GM21447 (cell line): Measurements from ENCODE around the gene ABCD1.

Experiments
- ATAC-seq: cut with Tn5 transposase; IDR thresholded peaks from one replicate; pipeline ENCODE4 v1.9.1; 2021; ENCODE audit not compliant: unreplicated experiment

Gene ABCD1

DNA sequence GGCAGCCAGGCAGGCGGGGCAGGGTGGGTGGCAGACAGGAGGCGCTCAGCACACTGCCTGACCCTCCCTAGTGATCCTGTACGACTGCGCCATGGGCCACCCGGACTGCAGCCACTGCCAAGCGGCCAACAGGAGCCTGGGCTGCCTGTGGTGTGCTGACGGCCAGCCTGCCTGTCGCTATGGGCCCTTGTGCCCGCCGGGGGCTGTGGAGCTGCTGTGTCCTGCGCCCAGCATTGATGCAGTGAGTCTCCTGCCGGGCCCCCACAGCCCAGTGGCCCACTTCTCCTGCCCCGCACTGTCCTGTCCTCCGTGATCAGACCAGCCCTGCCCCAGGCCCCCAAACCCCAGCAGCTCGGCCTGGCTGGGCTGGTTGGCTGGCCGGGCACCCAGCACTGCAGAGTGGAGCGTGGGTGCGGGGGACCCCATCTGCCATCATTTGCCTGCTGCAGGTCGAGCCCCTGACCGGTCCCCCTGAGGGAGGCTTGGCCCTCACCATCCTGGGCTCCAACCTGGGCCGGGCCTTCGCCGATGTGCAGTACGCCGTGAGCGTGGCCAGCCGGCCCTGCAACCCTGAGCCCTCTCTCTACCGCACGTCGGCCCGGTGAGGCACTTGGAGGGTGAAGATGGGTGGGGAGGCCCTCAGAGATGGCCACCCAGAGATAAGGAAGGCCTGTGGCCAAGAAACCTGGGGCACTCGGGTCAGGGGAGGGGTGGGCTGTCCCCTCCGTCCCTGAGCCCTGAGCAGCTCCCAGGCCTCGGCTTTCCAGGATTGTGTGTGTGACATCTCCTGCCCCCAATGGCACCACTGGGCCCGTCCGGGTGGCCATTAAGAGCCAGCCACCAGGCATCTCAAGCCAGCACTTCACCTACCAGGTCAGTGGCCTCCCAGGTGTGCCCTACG lies 47.0 kb downstream of the ABCD1 start:
- ATAC-seq: no peak

DNA sequence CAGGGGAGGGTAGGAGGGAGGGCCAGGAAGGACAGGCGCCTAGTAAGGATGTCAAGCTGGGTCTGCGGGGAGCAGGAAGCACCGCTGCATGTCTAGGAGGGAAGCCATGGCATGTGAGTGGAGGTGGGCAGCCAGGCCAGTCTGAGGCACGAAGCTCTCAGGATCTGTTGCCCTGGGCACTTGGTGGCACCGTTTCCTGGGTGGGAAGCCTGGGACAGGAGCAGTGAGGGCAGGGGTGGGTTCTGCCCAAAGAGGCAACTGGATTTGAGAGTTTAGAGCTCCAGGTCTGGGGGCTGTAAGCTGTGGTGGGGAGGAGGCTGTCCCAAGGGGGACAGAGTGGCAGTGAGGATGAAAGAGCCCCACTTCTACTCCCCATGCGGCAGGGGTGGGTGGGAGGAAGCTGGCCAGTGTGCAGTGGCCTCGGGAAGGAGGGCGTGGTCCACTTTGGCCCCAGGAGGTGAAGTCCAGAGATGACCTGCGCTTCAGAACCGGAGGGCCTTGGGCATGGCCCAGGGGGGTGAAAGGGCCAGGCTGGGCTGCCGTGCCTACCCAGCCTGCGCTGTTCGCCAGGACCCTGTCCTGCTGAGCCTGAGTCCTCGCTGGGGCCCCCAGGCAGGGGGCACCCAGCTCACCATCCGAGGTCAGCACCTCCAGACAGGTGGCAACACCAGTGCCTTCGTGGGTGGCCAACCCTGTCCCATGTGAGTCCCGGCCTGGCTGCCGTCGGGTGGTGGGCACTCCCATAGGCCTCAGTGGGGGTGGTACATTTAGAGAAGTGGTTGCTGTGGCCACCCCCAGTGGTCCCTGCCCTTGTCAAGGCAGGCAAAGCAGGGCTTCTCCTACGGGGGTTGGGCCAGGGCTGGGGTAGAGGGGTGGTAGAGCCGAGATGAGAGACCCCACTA lies 47.9 kb downstream of the ABCD1 start:
- ATAC-seq: no peak

DNA sequence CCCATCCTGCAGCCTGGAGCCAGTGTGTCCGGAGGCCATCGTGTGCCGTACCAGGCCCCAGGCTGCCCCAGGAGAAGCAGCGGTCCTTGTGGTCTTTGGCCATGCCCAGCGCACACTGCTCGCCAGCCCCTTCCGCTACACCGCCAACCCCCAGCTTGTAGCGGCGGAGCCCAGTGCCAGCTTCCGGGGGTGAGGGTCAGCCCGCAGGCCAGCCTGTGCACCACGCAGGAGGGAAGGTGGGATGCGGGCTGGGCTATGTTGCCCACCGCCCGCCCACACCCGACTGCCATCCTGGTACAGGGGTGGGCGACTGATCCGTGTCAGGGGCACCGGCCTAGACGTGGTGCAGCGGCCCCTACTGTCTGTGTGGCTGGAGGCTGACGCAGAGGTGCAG lies 48.6 kb downstream of the ABCD1 start:
- no peak for ATAC-seq

DNA sequence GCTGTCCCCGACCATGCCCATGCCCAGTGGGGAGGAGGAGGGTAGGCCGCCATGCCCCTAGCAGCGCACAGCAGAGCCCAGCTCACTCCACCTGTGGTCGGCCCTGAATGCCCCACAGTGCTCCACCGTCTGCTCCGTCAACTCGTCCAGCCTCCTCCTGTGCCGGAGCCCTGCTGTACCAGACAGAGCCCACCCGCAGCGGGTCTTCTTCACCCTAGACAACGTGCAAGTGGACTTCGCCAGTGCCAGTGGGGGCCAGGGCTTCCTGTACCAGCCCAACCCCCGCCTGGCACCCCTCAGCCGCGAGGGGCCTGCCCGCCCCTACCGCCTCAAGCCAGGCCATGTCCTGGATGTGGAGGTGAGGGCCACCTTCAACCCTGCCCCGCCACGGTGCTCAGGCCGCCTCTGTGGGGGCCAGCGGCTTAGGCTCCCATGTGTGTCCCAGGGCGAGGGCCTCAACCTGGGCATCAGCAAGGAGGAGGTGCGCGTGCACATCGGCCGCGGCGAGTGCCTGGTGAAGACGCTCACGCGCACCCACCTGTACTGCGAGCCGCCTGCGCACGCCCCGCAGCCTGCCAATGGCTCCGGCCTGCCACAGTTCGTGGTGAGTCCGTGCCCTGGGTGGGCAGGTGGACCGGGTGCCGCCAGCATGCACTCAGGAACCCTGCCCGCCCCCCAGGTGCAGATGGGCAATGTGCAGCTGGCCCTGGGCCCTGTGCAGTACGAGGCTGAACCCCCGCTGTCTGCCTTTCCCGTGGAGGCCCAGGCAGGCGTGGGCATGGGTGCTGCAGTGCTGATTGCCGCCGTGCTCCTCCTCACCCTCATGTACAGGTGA lies 49.3 kb downstream of the ABCD1 start:
- ATAC-seq: no peak

DNA sequence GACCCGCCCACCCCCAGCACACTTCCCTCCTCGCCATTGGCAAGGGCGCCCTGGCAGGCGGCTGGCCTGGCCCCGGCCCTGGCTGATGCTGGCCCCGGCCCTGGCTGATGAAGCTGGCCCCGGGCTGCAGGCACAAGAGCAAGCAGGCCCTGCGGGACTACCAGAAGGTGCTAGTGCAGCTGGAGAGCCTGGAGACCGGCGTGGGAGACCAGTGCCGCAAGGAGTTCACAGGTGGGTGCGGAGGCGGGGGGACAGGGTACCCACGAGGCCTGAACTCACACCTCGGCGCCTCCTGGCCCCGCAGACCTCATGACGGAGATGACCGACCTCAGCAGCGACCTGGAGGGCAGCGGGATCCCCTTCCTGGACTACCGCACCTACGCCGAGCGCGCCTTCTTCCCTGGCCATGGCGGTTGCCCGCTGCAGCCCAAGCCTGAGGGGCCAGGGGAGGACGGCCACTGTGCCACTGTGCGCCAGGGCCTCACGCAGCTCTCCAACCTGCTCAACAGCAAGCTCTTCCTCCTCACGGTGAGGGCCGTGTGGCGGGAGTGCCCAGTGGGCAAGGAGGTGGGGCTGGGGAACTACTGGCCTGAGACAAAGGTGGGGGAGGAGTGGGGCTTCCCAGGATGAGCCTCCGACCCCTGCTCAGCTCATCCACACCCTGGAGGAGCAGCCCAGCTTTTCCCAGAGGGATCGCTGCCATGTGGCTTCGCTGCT lies 50.1 kb downstream of the ABCD1 start:
- ATAC-seq: no peak

DNA sequence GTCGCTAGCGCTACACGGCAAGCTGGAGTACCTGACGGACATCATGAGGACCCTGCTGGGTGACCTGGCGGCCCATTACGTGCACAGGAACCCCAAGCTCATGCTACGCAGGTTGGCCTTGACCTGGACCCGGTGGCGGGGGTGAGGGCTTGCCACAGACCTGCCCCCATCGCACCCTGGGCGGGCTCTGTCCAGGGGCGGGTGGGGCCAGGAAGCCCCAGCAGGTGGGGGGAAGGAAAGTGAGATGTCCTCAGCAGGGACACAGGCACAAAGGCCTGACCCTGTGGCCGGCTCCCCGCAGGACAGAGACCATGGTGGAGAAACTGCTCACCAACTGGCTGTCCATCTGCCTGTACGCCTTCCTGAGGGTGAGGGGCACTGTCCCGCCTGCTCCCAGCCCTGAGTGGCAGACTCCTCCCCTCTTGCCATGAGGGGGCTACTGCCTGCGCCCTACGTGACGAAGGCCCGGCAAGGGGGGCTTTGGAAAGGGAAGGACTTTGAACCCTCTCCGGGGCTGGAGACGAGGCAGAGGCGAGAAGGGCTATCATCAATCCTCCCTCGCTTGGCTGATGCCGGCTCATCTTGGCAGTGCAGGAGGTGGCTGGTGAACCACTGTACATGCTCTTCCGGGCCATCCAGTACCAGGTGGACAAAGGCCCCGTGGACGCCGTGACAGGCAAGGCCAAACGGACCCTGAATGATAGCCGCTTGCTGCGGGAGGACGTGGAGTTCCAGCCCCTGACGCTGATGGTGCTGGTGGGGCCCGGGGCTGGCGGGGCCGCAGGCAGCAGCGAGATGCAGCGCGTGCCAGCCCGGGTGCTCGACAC lies 50.9 kb downstream of the ABCD1 start:
- no peak for ATAC-seq

DNA sequence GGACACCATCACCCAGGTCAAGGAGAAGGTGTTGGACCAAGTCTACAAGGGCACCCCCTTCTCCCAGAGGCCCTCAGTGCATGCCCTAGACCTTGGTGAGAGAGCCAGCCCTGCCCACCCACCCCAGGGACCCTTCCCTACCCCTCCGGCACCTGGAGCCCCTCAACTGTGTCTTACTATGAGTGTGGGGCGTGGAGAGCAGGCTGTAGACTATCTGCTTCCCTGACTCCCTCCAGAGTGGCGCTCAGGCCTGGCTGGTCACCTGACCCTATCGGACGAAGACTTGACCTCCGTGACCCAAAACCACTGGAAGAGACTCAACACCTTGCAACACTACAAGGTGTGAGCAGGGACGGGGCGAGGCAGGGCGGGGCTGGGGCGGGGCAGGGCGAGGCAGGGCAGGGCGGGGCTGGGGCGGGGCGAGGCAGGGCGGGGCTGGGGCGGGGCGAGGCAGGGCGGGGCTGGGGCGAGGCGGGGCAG lies 51.5 kb downstream of the ABCD1 start:
- no peak for ATAC-seq

DNA sequence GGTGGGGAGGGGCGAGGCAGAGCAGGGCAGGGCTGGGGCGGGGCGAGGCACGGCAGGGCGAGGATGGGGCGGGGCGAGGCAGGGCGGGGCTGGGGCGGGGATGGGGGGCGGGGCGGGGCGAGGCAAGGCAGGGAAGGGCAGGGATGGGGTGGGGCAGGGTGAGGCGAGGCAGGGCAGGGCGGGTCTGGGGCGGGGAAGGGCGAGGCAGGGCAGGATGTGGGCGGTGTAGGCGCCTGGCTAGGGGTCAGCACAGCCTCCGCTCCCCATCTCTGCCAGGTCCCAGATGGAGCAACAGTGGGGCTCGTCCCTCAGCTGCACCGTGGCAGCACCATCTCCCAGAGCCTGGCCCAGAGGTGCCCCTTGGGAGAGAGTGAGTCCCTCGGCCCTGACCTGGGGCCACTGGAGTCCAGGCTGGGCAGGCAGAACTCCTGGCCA lies 52.0 kb downstream of the ABCD1 start:
- no peak for ATAC-seq

DNA sequence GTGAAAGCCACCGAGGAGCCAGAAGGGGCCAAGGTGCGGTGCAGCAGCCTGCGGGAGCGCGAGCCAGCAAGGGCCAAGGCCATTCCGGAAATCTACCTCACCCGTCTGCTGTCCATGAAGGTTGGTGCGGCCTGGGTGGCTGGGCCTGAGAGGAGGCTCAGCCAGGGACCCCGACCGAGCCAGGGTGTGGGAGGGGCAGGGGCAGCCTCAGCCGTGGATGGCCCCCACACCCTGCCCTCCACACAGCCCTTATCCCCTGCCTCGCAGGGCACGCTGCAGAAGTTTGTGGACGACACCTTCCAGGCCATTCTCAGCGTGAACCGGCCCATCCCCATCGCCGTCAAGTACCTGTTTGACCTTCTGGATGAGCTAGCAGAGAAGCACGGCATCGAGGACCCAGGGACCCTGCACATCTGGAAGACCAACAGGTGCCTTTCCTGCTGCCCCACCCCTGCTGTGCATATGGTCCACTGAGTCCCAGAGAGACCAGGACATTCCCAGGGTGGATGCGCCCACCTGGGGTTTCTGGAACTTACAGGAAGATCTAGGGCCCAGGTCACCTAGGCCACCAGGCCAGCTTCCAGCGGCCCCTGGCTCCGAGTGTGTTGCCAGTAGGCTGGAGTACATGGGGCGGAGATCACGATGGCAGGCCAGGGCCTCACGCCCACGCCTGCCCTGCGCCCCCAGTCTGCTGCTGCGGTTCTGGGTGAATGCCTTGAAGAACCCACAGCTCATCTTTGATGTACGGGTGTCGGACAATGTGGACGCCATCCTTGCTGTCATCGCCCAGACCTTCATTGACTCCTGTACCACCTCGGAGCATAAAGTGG lies 52.8 kb downstream of the ABCD1 start:
- no peak for ATAC-seq

DNA sequence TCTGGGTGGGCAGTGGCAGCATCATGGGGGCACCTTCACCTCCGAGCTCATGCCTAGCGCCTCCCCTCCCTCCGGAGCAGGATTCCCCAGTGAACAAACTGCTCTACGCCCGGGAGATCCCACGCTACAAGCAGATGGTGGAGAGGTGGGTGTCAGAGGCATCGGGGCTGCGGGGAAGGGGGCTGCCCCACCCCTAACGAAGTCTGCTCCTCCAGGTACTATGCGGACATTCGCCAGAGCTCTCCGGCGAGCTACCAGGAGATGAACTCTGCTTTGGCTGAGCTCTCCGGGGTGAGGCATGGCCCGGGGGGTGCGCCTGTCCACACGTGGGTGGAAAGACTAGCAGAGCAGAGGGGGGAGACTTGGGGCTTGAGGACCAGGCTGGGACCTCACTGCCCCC lies 53.5 kb downstream of the ABCD1 start:
- ATAC-seq: no peak

DNA sequence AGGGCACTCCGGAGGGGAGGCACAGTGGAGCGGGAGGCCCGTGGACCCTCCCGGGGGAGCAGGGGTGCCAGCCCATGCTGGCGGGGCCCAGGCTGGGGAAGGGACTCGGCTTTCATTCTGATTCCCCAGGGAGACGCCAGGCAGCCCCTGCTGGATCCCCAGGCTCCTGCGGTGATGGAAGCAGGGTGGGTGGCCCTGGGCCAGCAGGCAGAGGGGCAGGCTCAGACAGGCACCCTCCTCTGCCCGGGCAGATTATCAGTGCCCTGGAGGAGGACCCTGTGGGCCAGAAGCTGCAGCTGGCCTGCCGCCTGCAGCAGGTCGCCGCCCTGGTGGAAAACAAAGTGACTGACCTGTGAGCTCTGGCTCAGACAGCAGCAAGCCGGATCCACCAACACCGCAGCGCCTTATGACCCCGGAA lies 54.0 kb downstream of the ABCD1 start:
- ATAC-seq: no peak

DNA sequence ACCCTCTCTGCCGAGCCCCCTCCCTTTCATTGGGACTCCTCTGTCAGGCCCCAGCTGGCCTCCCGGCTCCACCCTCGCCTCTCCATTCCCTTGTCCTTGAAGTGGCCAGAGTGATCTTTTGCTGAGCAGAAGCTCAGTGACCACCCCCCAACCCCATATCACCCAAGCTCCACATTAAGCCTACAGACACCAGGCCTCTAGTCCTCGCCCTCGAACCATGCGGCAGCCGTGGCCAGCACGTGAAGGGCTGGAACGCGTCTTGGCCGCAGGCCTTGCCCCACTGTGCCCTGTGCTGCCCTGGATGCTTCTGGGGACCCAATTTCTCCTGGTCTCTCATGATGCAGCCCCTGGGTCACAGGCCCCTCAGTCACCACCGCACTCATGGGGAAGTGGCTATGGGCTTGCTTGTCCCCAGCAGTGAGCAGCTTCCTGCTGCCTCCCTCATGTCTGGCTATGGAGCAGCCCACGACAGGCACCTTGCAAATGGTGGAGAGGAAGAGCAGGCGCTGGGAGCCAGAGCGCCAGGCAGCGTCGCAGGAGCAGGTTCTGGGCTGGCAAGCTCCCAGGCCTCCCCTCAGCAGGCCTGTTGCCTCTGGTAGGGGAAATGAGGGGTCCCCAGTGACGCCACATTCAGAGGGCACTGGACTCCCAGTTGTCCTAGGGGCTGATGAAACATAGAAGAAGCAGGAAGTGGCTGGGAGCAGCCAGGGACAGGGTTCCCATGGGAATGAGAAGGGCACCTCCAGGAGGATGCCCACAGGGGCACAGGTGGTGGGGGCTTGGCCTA lies 55.4 kb downstream of the ABCD1 start:
- no peak for ATAC-seq

DNA sequence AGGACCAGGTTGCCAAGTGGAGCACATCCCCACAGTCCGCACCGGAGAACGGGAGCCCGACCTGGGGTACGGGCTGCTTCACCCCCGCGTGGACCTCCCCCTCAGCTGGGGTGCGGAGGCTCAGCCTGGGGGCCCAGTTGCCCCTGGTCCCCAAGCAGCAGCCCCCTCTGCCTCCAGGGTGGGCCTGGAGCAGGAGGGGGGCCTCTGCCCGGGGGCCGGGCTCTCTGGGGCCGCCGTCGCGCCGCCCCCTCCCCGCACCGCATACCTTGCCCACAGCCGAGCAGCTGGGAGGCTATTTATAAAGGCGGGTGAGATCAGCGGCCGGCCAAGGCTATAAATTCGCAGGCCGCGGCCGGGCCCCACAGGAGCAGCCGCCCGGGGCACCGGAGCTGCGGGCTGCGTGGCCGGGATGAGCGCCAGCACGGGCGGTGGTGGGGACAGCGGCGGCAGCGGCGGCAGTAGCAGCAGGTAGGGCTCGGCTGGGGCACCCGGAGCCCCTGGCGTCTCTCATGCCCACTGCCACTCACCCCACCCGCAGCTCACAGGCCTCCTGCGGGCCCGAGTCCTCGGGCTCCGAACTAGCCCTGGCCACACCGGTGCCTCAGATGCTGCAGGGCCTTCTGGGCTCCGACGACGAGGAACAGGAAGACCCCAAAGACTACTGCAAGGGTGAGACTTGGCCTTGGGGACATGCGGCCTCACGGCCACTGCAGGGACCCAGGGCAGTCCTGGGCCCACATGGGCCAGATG lies 56.2 kb downstream of the ABCD1 start, which contains the start of gene SRPK3:
TSS of gene SRPK3 (plus strand) at position 364 of the 750 bp plus-strand sequence. CDS start at position 410, 46 bp downstream.
- no peak for ATAC-seq

DNA sequence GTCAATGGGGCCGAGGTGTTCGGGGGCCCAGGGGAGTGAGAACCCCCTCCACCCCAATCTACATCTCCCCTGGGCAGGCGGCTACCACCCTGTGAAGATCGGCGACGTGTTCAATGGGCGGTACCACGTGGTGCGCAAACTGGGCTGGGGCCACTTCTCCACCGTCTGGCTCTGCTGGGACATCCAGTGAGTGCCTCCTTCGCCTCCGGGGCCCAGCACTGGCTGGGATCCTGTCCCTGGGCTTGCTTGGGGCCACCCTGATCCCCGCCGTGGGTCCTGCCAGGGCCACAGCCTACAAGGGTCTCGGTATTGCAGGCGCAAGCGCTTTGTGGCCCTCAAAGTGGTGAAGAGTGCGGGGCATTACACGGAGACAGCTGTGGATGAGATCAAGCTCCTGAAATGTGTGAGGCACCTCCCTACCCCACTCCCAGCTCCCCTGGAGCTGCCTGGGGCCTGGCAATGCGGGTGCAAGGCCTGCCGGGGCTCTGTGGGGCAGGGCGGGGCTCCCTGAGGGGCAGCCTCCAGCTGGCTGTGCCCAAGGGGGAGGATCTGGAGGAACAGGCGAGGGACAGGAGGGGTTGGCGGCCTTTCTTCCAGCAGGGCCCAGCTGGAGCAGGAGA lies 56.9 kb downstream of the ABCD1 start:
- ATAC-seq: no peak

DNA sequence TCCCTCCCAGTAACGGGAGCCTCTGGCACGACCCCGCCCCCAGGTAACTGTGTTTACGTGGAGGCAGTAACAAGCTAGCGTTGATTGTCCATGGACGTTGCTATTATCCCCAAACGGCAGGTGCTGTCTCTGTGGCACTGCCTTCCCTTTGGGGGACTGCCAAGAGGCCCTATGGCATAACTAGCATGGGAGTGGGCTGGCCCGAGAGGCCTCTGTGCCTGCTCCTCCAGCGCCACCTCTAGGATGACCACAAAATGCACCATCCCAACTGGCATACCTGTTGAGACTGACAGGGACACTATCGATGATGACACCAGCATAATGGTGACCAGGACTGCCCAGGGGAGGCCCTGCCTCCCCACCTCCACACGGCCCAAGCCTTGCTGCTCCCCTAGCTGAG lies 57.7 kb downstream of the ABCD1 start:
- ATAC-seq: no peak

DNA sequence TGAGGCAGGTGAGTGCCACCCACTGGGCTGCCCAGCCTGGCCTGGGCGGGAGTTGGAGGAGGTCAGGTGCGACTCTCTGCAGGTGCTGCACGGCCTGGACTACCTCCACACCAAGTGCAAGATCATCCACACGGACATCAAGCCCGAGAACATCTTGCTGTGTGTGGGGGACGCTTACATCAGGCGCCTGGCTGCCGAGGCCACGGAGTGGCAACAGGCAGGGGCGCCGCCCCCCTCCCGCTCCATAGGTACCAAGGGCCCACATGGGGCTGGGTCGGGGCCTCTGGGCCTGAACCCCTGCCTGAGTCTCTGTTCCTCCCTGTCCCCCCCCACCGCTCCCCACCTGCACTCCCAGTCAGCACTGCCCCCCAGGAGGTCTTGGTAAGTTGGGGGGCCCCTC lies 58.2 kb downstream of the ABCD1 start:
- ATAC-seq: no peak
